Skin epidermis (tissue), 12 donors: ENCODE data around the gene POLD4.

Experiments used
- H3K27ac ChIP-seq, 21 experiments: fragments of 200-600 bp; sonication (generic) in 11 of 21; one replicate each; pipeline ENCODE4 v1.5.0; 2020; ENCODE audit warnings: mild to moderate bottlenecking in 3 of 21, inconsistent platforms in 2 of 21, moderate library complexity in 2 of 21
- H3K4me3 ChIP-seq, 7 experiments: fragments of 200-600 bp; sonication (generic) in 2 of 7; one replicate each; pipeline ENCODE4 v1.5.0; 2020; ENCODE audit warnings: inconsistent platforms in 2 of 7, mild to moderate bottlenecking in 2 of 7, moderate library complexity in 1 of 7

The POLD4 gene

DNA sequence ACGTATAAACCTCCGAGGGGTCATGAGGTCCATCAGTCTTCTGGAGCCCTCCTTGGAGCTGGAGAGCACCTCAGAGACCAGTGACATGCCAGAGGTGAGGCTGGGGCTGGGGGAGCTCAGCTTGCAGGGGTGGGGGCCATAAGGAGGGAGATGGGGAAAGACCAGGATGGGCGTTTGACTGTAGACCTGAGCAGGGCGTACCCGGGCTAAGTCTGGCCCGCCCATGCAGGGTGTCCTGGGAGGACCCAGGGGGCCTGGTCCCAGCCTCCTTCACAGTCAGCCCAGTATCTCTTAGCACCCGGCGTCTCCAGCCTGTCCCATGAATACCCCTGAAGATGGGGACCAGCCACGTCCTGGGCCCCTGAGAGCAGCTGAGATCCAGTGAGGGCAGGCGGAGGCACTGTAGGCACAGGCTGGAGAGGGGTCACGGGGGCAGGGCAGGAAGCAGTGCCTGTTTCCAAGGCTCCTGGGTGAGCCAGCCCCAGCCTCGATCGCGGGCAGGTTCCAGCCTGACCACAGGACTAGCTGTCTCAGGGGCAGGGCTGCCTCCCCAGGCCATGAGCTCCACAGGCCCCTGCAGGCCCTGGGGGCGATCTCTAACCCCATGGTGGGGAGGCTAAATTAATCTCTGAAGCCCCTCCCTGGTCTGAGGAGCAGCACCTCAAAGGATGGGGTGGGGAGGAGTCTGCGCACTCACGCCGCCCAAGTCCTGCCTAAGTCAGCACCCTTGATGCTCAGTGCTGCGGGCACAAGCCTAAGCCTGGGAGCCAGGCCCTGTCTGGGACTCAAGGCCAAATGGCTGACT lies 42.9 kb downstream of the POLD4 start:
- Histone ChIP-seq H3K4me3 (peak overlapping the region in 1 of 7 experiments; percentile 4), H3K27ac (peak overlapping the region in 20 of 21 experiments; percentile 40 to 93 (median 84))

DNA sequence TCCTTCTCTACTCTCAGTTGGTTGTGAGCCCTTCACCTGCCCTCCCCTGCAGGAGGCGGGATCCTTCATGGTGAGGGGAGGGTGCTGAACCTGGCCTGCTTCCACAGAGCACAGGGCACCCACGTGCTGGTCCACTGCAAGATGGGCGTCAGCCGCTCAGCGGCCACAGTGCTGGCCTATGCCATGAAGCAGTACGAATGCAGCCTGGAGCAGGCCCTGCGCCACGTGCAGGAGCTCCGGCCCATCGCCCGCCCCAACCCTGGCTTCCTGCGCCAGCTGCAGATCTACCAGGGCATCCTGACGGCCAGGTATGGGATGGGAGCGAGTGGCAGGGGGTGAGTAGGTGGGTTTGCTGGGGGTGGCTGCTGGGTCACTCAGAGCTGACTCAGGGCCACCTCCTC lies 43.7 kb downstream of the POLD4 start:
- no peak overlapping the region for H3K4me3 ChIP-seq
- H3K27ac ChIP-seq: peak overlapping the region in 14 of 21 experiments; percentile 75 to 93 (median 88)

DNA sequence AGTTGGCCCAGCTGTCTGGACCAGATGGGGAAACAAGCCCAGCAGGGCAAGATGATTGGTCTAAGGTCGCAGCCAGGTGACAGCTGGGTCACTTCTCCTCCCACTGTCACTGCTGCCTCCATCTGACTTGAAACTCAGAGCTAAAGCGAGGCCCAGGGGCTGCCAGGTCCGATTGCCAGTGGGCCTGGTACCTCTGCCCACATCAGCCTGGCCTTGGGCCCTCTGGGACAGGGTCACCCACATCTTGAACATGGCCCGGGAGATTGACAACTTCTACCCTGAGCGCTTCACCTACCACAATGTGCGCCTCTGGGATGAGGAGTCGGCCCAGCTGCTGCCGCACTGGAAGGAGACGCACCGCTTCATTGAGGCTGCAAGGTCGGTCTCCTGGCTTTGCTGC lies 44.2 kb downstream of the POLD4 start:
- H3K27ac ChIP-seq: peak overlapping the region in 8 of 21 experiments; percentile 14 to 93 (median 85)
- H3K4me3 ChIP-seq: no peak overlapping the region

DNA sequence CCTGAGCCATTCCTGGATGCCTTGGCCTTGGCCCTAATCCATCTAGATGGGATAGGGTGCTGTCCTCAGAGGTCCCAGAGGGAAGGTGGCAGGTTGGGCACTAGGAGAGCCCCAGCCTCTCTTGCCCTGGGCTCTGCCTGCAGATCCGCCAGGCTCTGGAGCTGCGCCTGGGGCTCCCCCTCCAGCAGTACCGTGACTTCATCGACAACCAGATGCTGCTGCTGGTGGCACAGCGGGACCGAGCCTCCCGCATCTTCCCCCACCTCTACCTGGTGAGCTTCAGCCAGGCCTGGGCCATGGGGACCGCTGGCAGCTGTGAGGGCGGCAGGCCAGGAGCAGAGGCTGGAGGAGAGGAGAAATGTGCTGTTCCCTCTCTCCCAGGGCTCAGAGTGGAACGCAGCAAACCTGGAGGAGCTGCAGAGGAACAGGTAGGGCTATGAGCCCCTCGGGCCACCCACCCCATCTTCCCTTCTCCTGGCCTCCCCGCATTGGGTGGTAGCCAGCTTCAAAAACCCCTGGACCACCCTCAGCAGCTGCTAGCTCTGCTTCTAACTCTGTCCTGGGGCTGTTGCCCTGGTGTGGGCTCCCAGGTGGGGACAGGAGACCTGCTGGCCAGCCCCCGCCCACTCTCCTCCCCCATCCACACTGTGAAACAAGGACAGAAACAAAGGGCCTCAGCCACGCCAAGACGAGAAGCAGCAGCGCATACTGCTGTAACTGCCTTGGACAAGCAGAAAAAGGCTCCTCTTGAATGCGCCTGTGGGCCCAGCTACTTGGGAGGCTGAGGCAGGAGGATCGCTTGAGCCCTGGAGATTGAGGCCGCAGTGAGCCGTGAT lies 45.1 kb downstream of the POLD4 start:
- peak overlapping the region in 1 of 21 experiments; percentile 55 for H3K27ac ChIP-seq

DNA sequence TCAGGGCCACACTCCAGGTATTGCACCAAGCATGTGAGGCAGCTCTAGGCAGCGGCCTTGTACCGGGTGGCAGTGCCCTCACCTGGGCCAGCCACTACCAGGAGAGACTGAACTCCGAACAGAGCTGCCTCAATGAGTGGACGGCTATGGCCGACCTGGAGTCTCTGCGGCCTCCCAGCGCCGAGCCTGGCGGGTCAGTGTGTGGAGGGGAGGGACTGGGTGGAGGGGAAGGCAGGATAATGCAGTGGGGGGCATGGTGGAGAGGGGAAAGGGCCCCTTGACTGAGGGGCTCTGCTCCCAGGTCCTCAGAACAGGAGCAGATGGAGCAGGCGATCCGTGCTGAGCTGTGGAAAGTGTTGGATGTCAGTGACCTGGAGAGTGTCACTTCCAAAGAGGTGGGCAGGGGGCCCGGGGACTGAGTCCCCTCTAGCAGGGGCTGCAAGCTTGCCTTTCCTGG lies 45.8 kb downstream of the POLD4 start:
- no peak overlapping the region for H3K4me3 ChIP-seq
- H3K27ac ChIP-seq: no peak overlapping the region

More for the DNA sequence above, 45.1 kb downstream of the POLD4 start:
- H3K4me3 ChIP-seq: no peak overlapping the region

DNA sequence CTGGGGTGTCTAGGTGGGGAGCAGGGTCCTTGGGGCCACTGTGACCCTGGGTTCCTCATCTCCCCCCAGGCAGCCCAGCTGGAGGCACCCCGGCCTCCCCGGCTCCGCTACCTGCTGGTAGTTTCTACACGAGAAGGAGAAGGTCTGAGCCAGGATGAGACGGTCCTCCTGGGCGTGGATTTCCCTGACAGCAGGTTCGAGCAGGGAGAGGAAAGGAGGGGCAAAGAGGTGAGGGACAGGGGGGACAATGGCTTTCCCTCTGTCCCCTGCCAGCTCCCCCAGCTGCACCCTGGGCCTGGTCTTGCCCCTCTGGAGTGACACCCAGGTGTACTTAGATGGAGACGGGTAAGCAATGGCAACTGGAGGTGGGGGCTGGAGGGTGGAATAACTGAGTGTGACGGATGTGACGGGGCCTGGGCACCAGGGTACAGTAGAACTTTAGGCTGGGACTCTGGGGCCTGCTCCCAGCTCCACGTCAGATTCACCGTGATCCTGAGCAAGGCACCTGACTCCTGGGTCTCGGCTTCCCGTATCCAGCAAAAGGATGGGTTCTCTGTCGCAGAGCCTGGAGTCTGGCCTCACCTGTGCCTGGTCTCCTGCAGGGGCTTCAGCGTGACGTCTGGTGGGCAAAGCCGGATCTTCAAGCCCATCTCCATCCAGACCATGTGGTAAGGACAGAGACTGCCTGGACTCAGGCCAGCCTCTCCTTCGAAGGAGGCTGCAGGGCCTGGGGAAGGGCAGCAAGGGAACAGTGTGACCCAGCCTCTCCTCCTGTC lies 46.4 kb downstream of the POLD4 start:
- Histone ChIP-seq H3K27ac (no peak overlapping the region), H3K4me3 (no peak overlapping the region)

DNA sequence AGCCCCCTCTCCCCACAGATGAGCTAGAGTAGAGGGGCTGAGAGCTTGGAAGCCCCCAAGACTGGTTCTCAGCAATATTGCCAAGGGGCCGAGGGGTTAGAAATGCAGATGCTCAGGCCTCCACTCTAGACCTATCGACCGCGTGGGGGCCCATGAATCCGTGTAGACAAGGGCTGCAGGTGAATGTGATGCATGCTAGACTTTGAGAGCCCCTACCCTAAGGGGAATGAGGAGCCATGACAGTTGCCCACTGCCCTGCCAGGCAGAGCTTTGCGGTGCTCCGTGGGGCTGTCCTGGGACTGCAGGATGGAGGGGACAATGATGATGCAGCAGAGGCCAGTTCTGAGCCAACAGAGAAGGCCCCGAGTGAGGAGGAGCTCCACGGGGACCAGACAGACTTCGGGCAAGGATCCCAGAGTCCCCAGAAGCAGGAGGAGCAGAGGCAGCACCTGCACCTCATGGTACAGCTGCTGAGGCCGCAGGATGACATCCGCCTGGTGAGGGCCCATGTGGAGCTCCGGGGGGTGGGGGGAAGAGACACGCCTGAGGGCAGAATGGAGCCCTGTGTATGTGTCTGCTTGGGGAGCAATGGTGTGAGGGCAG lies 48.7 kb downstream of the POLD4 start:
- H3K4me3 ChIP-seq: peak overlapping the region; percentile 64 to 98 (median 76)

DNA sequence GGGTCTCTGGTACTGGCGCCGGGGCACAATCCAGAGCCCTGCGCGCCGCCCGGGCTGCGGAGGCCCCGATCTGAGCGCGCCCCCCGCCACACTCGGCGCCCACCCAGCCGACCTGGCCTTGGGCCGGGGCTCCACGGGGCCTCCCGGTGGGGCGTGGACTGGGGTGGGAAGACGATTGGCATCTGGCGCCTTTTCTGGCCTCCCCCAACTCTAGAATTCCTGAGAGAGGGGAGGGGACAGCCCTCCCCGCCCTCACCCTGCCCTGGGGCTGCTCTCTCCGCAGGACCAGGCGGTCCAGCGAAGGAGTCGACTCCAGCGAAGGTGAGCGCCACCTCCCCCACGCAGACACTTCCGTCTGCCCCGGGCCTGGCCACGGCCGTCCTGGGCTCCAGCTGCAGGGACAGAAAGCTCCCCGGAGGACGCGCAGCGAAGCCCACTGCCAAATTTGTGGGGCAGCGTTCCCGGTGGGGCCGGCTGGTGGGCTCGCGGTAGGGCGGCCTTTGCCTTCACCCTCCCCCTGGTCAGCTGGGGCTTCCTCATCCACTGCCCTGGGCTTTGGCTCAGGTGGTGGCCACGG lies 49.4 kb downstream of the POLD4 start:
- H3K4me3 ChIP-seq: peak overlapping the region; percentile 64 to 98 (median 76)
- H3K27ac ChIP-seq: peak overlapping the region; percentile 71 to 99 (median 94)

More for the DNA sequence above, 48.7 kb downstream of the POLD4 start:
- peak overlapping the region in 17 of 21 experiments; percentile 85 to 99 (median 94) for H3K27ac ChIP-seq

DNA sequence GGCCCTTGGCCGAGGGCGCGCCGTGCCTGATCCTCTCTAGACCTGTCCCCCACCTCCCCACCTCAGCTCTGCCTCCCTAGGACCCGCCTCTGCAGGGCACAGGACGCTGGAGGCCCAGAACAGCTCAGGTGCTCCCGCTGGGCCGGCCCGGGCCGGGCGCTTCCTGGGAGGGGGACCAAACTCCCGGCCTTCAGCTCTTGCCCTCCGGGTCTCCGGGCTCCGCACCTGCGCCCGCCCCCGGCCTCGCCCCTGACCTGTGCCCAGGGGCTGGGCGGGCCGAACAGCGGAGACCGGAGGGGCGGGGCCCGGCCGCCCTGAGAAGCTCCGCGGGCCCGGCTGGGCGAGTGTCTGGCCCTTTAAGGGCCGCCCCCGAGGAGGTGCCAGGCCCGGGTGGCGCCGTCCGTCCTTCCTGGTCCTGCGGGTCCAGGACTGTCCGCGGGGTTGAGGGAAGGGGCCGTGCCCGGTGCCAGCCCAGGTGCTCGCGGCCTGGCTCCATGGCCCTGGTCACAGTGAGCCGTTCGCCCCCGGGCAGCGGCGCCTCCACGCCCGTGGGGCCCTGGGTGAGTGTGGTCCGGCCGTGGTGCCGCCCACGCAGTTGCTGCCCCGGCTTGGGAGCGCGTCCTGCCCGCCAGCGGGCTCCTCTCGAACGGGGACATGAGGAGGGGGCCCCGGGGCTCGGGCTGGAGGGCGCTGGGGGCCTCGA lies 50.1 kb downstream of the POLD4 start, which contains the start of gene SSH3:
Gene SSH3 (plus strand): TSS at position 399 of the 703 bp plus-strand sequence. CDS start 96 bp downstream, at position 495.
- peak within 1 kb of the TSS; percentile 64 to 98 (median 76) for H3K4me3 ChIP-seq
- H3K27ac ChIP-seq: peak within 1 kb of the TSS; percentile 71 to 99 (median 94)

DNA sequence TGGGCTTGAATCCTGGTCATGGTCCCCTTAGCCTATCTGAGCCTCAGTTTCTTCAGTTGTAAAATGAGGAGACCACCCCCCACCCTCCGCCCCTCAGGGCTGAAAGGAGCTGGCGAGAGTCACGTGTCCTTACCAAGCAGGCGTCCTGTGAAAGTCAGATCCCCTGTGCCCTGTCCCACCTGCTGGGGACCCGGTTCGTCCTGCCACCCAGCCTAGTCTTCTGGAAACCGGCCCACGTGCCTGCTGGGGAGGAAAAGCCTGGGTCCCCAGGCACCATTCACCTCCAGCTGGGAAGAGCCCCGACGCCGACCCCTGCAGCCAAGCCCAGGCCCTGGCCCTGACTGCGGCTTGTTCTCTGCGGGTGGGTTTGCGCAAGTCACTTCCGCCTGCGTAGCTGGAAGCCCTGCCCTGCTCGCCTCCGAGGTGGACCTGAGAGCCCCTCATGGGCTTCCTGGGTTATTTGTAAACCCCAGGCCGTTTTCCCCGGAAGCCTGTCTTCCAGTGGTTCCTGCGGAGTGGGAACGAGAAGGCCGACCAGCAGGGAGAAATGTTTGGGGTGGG lies 50.7 kb downstream of the POLD4 start:
- Histone ChIP-seq H3K4me3 (peak overlapping the region; percentile 64 to 98 (median 76)), H3K27ac (peak overlapping the region; percentile 13 to 99 (median 94))

DNA sequence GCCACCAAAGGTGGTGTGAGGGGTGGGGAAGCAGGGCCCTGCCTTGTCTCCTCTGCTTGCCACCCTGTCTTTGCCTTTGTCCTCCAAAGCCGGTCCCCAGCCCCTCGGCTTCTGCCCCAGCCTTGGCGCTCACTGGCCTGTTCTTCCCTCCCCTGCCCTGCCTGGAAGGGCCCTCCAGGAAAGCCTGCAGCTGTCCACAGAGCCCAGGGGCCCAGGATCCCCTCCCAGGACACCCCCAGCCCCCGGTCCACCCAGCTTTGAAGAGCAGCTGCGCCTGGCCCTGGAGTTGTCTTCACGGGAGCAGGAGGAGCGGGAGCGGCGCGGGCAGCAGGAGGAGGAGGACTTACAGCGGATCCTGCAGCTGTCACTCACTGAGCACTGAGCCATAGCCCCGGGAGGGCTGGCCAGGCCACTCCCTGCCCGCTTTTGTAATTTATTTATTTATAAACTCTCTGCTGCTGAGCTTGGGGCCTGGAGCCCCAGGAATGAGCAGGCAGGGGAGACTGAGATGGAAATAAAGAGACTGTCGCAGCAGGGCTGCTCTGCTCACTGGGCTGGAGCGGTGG lies 51.3 kb downstream of the POLD4 start:
- H3K27ac ChIP-seq: peak overlapping the region in 16 of 21 experiments; percentile 85 to 99 (median 95)
- peak overlapping the region in 4 of 7 experiments; percentile 69 to 98 (median 82) for H3K4me3 ChIP-seq

DNA sequence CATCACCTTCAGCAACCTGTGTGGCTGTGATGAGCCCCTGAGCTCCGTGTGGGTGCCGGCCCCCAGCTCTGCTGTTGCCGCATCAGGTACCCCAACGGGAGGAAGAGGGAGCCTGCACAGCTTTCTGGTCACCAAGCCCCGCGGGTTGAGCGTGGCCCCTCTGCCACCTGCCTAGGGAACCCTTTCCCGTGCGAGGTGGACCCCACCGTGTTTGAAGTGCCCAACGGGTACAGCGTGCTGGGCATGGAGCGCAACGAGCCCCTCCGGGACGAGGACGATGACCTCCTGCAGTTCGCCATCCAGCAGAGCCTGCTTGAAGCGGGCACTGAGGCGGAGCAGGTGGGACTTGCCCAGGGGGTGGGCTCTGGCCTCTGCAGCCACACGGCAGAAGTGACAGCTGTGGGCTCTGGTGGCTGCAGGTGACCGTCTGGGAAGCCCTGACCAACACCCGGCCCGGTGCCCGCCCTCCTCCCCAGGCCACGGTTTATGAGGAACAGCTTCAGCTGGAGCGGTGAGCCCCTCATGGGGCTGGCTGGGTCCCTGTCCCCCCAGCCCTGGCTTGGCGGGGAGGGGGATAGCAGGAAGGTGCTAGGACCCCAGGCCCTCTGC lies 51.9 kb downstream of the POLD4 start:
- Histone ChIP-seq H3K27ac (peak overlapping the region in 11 of 21 experiments; percentile 58 to 97 (median 94)), H3K4me3 (no peak overlapping the region)
